WTC11 (cell line): ENCODE data around the gene FREM1.

Source experiments
- ATF3 ChIP-seq: sonication (generic); formaldehyde crosslinking; conservative IDR thresholded peaks from 2 replicates; pipeline ENCODE4 v1.8.1; 2022; ENCODE audit warnings: mild to moderate bottlenecking, missing genetic modification reagents
- JUN ChIP-seq: sonication (generic); formaldehyde crosslinking; IDR thresholded peaks from 2 replicates; pipeline ENCODE4 v1.8.0; 2023; ENCODE audit warnings: mild to moderate bottlenecking, missing genetic modification reagents
- MAX ChIP-seq: sonication (generic); formaldehyde crosslinking; IDR thresholded peaks from 2 replicates; pipeline ENCODE4 v1.8.0; 2022; ENCODE audit warnings: mild to moderate bottlenecking, missing genetic modification reagents
- SP1 ChIP-seq: sonication (generic); formaldehyde crosslinking; conservative IDR thresholded peaks from 2 replicates; pipeline ENCODE4 v1.8.1; 2022; ENCODE audit warnings: missing genetic modification reagents
- ZBTB43 ChIP-seq: sonication (generic); formaldehyde crosslinking; IDR thresholded peaks from 2 replicates; pipeline ENCODE4 v1.8.1; 2023; ENCODE audit warnings: mild to moderate bottlenecking, missing genetic modification reagents
- ZNF317 ChIP-seq: sonication (generic); formaldehyde crosslinking; IDR thresholded peaks from 2 replicates; pipeline ENCODE4 v1.8.1; 2023; ENCODE audit warnings: low read depth, mild to moderate bottlenecking, moderate library complexity, missing genetic modification reagents, borderline replicate concordance

GRCh38 chr9:14907360-14907685 is 2.9 kb downstream of the FREM1 start:
- TF ChIP-seq ZNF317 (CRISPR knock-in tag) (no peak), ATF3 (CRISPR knock-in tag) (no peak), SP1 (CRISPR knock-in tag) (no peak), MAX (no peak), JUN (CRISPR knock-in tag) (no peak), ZBTB43 (CRISPR knock-in tag) (no peak)
